GM13977 (cell line): ENCODE data around the gene PPP4R2.

Source experiments
- DNase-seq: peaks from one replicate; pipeline ENCODE4 v3.0.0; 2012; ENCODE audit warnings: low spot score
- in situ Hi-C: fragments of 300-500 bp; cut with MboI; formaldehyde crosslinking; loops from one replicate; pipeline ENCODE4 v1.12.0; 2022; ENCODE audit warnings: low sequenced_read_pairs, low pct_unique_long_range_greater_than_20kb, mixed read lengths, inconsistent platforms; ENCODE audit not compliant: unreplicated experiment
- TF ChIP-seq, protein P1 (sequence below): IDR thresholded peaks from 2 replicates; pipeline ENCODE4 v1.5.1; 2012; ENCODE audit warnings: mild to moderate bottlenecking, control low read depth; ENCODE audit not compliant: insufficient read depth; ENCODE audit errors: extremely low read depth, missing control alignments

The PPP4R2 gene

GRCh38 chr3:72953325-72953956 lies 43.2 kb upstream of the PPP4R2 start:
- in situ Hi-C loops = no loop called here

GRCh38 chr3:72957297-72957696 lies 39.3 kb upstream of the PPP4R2 start:
- no peak for DNase-seq
- in situ Hi-C loops = no loop called here
- TF ChIP-seq, protein P1, sequence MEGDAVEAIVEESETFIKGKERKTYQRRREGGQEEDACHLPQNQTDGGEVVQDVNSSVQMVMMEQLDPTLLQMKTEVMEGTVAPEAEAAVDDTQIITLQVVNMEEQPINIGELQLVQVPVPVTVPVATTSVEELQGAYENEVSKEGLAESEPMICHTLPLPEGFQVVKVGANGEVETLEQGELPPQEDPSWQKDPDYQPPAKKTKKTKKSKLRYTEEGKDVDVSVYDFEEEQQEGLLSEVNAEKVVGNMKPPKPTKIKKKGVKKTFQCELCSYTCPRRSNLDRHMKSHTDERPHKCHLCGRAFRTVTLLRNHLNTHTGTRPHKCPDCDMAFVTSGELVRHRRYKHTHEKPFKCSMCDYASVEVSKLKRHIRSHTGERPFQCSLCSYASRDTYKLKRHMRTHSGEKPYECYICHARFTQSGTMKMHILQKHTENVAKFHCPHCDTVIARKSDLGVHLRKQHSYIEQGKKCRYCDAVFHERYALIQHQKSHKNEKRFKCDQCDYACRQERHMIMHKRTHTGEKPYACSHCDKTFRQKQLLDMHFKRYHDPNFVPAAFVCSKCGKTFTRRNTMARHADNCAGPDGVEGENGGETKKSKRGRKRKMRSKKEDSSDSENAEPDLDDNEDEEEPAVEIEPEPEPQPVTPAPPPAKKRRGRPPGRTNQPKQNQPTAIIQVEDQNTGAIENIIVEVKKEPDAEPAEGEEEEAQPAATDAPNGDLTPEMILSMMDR = no peak

More at GRCh38 chr3:72953325-72953956, 43.2 kb upstream of the PPP4R2 start:
- TF ChIP-seq, protein P1 = no peak
- DNase-seq = no peak

GRCh38 chr3:72959336-72959735 lies 37.3 kb upstream of the PPP4R2 start:
- in situ Hi-C loops = no loop called here
- TF ChIP-seq, protein P1 = no peak
- no peak for DNase-seq

DNA sequence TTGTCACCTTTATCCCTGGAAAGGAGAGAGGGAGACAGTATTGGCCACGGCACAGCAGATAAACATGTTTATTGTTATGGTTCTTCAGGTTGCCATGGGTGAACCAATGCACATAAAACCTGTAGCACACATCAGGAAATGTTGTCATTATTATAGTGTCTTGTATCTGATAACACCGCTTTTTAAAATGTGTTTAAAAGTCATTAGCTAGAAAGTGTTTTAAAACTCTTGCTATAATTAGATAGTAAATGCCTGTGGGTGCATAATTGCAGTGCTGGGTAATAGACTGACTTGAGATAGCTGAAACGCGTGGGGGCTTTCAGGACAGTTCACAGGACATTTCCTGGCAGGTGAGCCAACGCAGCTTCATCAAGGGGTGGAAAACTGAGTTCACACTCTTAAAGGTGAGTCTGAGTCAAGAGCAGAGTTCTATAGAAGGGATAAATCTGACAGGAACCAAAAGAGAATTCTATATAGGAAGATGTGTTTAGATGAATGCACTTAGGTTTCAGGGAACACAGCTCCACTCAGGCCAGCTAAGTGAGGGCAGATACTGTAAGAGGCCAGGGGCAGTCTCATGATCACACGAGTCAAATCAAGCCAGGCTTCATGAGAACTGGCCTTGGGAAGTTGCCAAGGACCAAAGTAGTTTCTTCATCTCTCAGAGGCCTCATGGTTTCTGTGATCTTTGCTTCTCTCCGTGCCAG lies 35.6 kb upstream of the PPP4R2 start:
- TF ChIP-seq, protein P1 = no peak
- no peak for DNase-seq
- in situ Hi-C loops = no loop called here

- TF ChIP-seq, protein P1 = no peak
- in situ Hi-C loops = no loop called here
- DNase-seq = no peak
Observed at GRCh38 chr3:72961752-72962151, 34.9 kb upstream of the PPP4R2 start.

- no peak for DNase-seq
- in situ Hi-C loops = no loop called here
- TF ChIP-seq, protein P1 = no peak
Observed at GRCh38 chr3:72962317-72962716, 34.3 kb upstream of the PPP4R2 start.
